ENCODE results near the gene ZNF629.

The ZNF629 gene

GRCh38 chr16:30747331-30747730, 39.7 kb downstream of the ZNF629 start:
- DNase-seq, result no peak

- DNase-seq, result no peak
These were observed 40.3 kb downstream of the ZNF629 start for GRCh38 chr16:30746638-30747175.

GRCh38 chr16:30745082-30745481, 41.9 kb downstream of the ZNF629 start:
- DNase-seq, result no peak

- DNase-seq, result no peak
These were observed 42.8 kb downstream of the ZNF629 start for GRCh38 chr16:30744183-30744582.

GRCh38 chr16:30743716-30744115, 43.3 kb downstream of the ZNF629 start:
- DNase-seq, result no peak

GRCh38 chr16:30741461-30741914, 45.5 kb downstream of the ZNF629 start:
- no peak for DNase-seq

- DNase-seq, result peak; percentile 44
These were observed 46.4 kb downstream of the ZNF629 start for GRCh38 chr16:30740364-30741251.

GRCh38 chr16:30738984-30739951, 47.7 kb downstream of the ZNF629 start:
- DNase-seq, result no peak

GRCh38 chr16:30737794-30738648, 49.0 kb downstream of the ZNF629 start:
- no peak for DNase-seq

- DNase-seq, result no peak
These were observed 49.8 kb downstream of the ZNF629 start for GRCh38 chr16:30736995-30737793.

GRCh38 chr16:30731411-30731810, 55.6 kb downstream of the ZNF629 start:
- no peak for DNase-seq

- DNase-seq, result no peak
These were observed 57.9 kb downstream of the ZNF629 start for GRCh38 chr16:30728899-30729672.

Data from stimulated activated CD8-positive, alpha-beta memory T cell treated with anti-CD3 and anti-CD28 coated beads, Interleukin-4, amount 100 ng/mL, for 48 hours (primary cell).